Body of pancreas (tissue), 4 donors: ENCODE results near the gene PIWIL1. TPM values are rescaled to one million over a fixed set of nuclear protein-coding genes. Genes with fewer than 3 reads are reported as not detected.

Experiments used
- ATAC-seq: fragments of 150-250 bp; one replicate; pipeline ENCODE4 v1.9.1; 2016
- DNase-seq, 4 donors: peaks; one replicate each; pipeline ENCODE4 v3.0.0-alpha.2; 2019
- H3K27ac ChIP-seq, 4 donors: fragments of 200-600 bp; sonication (generic); 1 replicate in 3 of 4; 2 replicates in 1 of 4; pipeline versions ENCODE4 v1.5.1 to v1.6.1; 2016 to 2019; ENCODE audit warnings: mild to moderate bottlenecking in 1 of 4, mixed read lengths in 1 of 4, moderate library complexity in 1 of 4
- H3K27me3 ChIP-seq, 2 donors: fragments of 200-600 bp; sonication (generic); one replicate each; pipeline ENCODE4 v1.6.0; 2016; ENCODE audit warnings: mild to moderate bottlenecking in 1 of 2
- H3K36me3 ChIP-seq, 2 donors: fragments of 200-600 bp; sonication (generic); replicated peaks in 1 of 2; 2 replicates each; pipeline ENCODE4 v1.5.1; 2016; ENCODE audit warnings: low read depth in 2 of 2; ENCODE audit not compliant: insufficient read depth in 1 of 2
- H3K4me1 ChIP-seq: fragments of 200-600 bp; sonication (generic); one replicate; pipeline ENCODE4 v1.6.0; 2016
- H3K4me3 ChIP-seq, 2 donors: fragments of 200-600 bp; sonication (generic); 1 replicate in 1 of 2; 2 replicates in 1 of 2; pipeline ENCODE4 v1.5.1; 2016 to 2019
- H3K9me3 ChIP-seq, 3 donors: fragments of 200-600 bp; sonication (generic); 1 replicate in 2 of 3; 2 replicates in 1 of 3; pipeline ENCODE4 v1.5.1; 2016
- POLR2A ChIP-seq, 3 donors: fragments of 450-650 bp; IDR thresholded peaks; one replicate each; pipeline ENCODE4 v1.6.1; 2016; ENCODE audit warnings: antibody characterized with exemption in 3 of 3, mild to moderate bottlenecking in 2 of 3
- WGBS, 2 donors: methylation state at CpG; one replicate each; pipeline ENCODE4 v1.1.5; 2017; 5-methylcytosine and 5-hydroxymethylcytosine counted together
- intact Hi-C: fragments of 100-400 bp; cut with DNase I; formaldehyde crosslinking; loops from one replicate; pipeline ENCODE4 v1.15.1; 2023
- total RNA-seq, 2 donors: library from RNA; depleted of rRNA; stranded (reverse); fragments of >200 nt; gene quantifications; one replicate each; pipeline ENCODE4 v1.1.0, GENCODE V29; 2016
- TF ChIP-seq, protein P1 (sequence below), 7 experiments: fragments of 450-650 bp in 4 of 7; fragments of 200-600 bp in 3 of 7; sonication (generic) in 3 of 7; IDR thresholded peaks; one replicate each; pipeline ENCODE4 v1.5.1; 2016 to 2019; ENCODE audit warnings: antibody characterized with exemption in 7 of 7

The PIWIL1 gene
- total RNA-seq, 2 donors from 2014 or later = not detected

DNA sequence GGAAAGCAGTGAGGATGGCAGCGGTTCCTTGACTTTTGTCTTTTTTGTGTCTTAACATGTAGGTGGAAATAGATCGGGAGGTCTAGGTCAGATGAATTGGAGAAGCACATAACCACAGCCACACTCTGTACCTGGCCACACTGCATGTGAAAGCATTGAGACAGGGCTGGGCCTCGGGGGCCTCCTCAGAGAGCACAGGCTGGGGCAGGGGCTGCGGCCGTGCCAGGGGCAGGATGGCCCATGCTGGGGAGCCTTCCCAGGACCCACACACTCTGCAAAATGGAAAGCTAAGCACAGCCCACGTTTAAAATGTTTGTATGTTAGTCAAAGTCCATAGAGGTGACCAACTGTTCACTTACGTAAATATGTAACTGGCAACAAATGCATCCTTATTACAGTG lies 76.7 kb downstream of the PIWIL1 start:
- Histone ChIP-seq H3K4me3 (no peak overlapping the region), H3K36me3 (no peaks in the 10 kb centered on the region), H3K27me3 (no peaks in the 10 kb centered on the region), H3K27ac (no peak overlapping the region), H3K4me1 (no peaks in the 10 kb centered on the region), H3K9me3 (no peaks in the 10 kb centered on the region)
- WGBS, 2 donors = 71 to 76% methylated on average over 7 of the region's 7 CpGs
- intact Hi-C loops = no loop called here
- ATAC-seq (no peak), DNase-seq (no peak)
- TF ChIP-seq POLR2A (IDR thresholded peaks at IDR 0.05) = no peak
- TF ChIP-seq, protein P1, sequence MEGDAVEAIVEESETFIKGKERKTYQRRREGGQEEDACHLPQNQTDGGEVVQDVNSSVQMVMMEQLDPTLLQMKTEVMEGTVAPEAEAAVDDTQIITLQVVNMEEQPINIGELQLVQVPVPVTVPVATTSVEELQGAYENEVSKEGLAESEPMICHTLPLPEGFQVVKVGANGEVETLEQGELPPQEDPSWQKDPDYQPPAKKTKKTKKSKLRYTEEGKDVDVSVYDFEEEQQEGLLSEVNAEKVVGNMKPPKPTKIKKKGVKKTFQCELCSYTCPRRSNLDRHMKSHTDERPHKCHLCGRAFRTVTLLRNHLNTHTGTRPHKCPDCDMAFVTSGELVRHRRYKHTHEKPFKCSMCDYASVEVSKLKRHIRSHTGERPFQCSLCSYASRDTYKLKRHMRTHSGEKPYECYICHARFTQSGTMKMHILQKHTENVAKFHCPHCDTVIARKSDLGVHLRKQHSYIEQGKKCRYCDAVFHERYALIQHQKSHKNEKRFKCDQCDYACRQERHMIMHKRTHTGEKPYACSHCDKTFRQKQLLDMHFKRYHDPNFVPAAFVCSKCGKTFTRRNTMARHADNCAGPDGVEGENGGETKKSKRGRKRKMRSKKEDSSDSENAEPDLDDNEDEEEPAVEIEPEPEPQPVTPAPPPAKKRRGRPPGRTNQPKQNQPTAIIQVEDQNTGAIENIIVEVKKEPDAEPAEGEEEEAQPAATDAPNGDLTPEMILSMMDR (IDR thresholded peaks at IDR 0.05) = no peak

DNA sequence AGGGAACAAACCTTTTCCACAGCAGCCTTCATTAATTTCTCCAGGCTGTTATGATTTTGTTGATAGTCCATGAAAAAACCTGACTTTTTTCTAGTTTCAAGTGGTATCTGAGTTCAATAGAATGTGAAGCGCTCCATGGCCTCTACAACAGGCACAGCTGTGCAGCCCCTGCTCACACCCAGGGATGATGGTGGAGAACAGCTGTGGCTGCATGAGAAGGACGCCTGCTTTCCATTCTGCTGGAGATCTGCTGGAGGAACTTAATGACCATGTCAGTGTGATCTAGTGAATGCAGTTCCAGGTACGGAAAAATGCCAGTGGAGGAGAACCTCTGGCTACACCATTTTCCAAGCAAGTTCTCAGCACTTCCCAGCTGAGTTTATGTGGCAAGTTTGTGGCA lies 80.6 kb downstream of the PIWIL1 start:
- TF ChIP-seq, protein P1 (IDR thresholded peaks at IDR 0.05) = no peak
- no peak for TF ChIP-seq POLR2A (IDR thresholded peaks at IDR 0.05)
- WGBS, 2 donors = 49 to 59% methylated on average over 3 of the region's 3 CpGs

DNA sequence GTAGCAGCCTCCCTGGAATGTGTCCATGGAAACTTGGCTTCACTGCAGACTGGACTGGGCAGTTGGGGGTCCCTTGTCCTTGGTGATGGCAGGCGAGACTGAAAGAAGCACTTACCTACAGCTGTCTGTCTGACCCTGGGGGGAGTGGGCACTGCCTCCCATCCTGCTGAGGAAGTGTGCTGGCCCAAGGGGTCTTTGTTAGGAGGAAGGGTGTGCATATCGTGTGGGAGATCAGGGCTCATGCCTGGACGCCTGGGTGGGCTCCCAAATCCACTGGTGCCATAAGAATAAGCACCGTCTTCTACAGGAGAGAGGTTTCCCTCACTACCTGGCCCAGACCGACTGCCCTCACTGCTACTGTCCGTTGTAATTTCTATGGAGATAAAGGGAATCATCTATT lies 81.4 kb downstream of the PIWIL1 start:
- TF ChIP-seq, protein P1 (IDR thresholded peaks at IDR 0.05) = no peak
- no peak for TF ChIP-seq POLR2A (IDR thresholded peaks at IDR 0.05)
- 37 to 44% methylated on average over 4 to 6 of the region's 6 CpGs for WGBS, 2 donors
- no peaks in the 10 kb centered on the region for H3K9me3 ChIP-seq

More for the DNA sequence above, 80.6 kb downstream of the PIWIL1 start:
- Histone ChIP-seq H3K36me3 (no peaks in the 10 kb centered on the region), H3K27me3 (no peaks in the 10 kb centered on the region), H3K9me3 (no peaks in the 10 kb centered on the region), H3K4me3 (no peak overlapping the region), H3K27ac (no peak overlapping the region), H3K4me1 (no peaks in the 10 kb centered on the region)
- intact Hi-C loops = no loop called here
- DNase-seq (no peak), ATAC-seq (no peak)

DNA sequence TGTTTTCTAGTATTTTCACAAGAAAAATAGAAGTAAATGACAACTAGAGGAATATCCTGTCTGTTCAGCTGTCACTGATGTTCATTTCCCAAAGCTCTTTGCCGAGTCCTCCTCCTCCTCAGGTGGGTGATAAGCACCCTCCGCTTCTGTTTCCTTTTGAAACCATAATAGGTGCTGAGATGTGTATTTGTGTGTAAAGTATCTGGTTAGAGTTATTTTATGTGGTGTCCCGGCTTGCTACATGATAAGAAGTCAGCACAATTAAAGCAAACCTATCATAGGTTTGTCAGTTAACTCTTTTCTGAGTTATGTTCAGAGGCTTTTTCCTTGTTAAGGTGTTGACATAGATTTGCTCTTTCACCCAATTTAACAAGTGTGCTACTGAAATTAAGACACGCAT lies 82.4 kb downstream of the PIWIL1 start:
- TF ChIP-seq POLR2A (IDR thresholded peaks at IDR 0.05) = no peak
- TF ChIP-seq, protein P1 (IDR thresholded peaks at IDR 0.05) = no peak
- whole genome bisulfite sequencing, 2 donors = 63% methylated on average over 4 of the region's 4 CpGs
- DNase-seq (no peak), ATAC-seq (no peak)
- H3K36me3 ChIP-seq = no peaks in the 10 kb centered on the region
- no peak overlapping the region for H3K27ac ChIP-seq
- H3K27me3 ChIP-seq = no peaks in the 10 kb centered on the region
- H3K9me3 ChIP-seq = no peaks in the 10 kb centered on the region
- no peak overlapping the region for H3K4me3 ChIP-seq
- intact Hi-C loops = no loop called here
- H3K4me1 ChIP-seq = no peaks in the 10 kb centered on the region

More for the DNA sequence above, 81.4 kb downstream of the PIWIL1 start:
- Histone ChIP-seq H3K4me3 (no peak overlapping the region), H3K36me3 (no peaks in the 10 kb centered on the region), H3K4me1 (no peaks in the 10 kb centered on the region), H3K27ac (no peak overlapping the region), H3K27me3 (no peaks in the 10 kb centered on the region)
- DNase-seq = no peak
- no peak for ATAC-seq
- intact Hi-C loops = no loop called here

DNA sequence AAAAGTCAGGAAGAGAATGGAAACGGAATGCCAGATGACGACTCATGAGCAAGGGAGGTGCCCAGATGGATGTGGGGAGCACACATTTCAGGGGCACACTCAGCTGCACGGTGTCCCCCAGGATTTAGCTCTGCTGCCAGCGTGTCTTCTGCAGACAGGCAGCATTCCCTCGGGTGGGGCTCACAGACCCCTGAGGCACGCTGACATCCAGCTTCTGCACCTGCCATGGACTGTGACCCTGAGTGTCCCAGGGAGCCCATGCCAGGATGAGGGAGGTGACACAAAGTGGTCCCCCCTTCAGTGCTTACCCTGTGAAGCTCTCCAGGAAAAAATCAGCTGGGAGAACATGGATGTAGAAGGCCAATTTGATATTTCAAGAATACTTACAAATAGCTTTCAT lies 84.2 kb downstream of the PIWIL1 start:
- intact Hi-C loops = no loop called here
- H3K4me1 ChIP-seq = no peaks in the 10 kb centered on the region
- no peak overlapping the region for H3K27ac ChIP-seq
- WGBS, 2 donors = 29 to 67% methylated on average over 2 to 6 of the region's 6 CpGs
- TF ChIP-seq, protein P1 (IDR thresholded peaks at IDR 0.05) = no peak
- TF ChIP-seq POLR2A (IDR thresholded peaks at IDR 0.05) = no peak
- H3K9me3 ChIP-seq = no peaks in the 10 kb centered on the region
- no peaks in the 10 kb centered on the region for H3K27me3 ChIP-seq
- DNase-seq (no peak), ATAC-seq (no peak)
- H3K36me3 ChIP-seq = no peaks in the 10 kb centered on the region
- H3K4me3 ChIP-seq = no peak overlapping the region
